Upper lobe of left lung (tissue), 4 donors: ENCODE results near the gene ARL13A.

Experiments
- POLR2A ChIP-seq, 4 donors: fragments of 450-650 bp; IDR thresholded peaks; one replicate each; pipeline ENCODE4 v1.5.1; 2016 to 2017; ENCODE audit warnings: antibody characterized with exemption in 4 of 4, mild to moderate bottlenecking in 2 of 4
- POLR2AphosphoS5 ChIP-seq, 2 donors: sonication (generic); formaldehyde crosslinking; IDR thresholded peaks; one replicate each; pipeline ENCODE4 v1.5.1; 2017; ENCODE audit warnings: antibody characterized with exemption in 2 of 2
- TF ChIP-seq, protein P1 (sequence below), 6 experiments: fragments of 450-650 bp in 4 of 6; fragments of 200-600 bp in 2 of 6; sonication (generic) in 2 of 6; IDR thresholded peaks; one replicate each; pipeline ENCODE4 v1.5.1; 2016 to 2019; ENCODE audit warnings: antibody characterized with exemption in 6 of 6

DNA sequence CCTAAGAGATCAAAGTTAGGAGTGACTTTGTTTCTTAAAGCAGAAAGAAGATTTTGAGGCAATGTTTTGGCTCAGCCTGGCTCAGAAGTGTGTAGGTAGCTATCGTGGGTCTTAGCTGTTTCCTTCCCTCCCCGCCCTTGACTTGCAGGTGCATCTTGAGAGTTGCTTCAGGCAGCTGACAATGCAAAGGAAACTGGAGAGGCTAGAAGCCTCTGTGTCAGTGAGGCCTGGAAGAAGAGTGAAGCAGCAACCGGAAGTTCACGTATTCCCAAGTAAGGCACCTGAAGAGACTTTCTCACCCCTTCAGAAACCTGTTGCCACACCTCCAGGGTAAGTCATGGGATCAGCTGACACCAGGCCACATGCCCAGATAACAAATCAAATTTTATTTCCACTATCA, 30.2 kb upstream of the ARL13A start:
- TF ChIP-seq POLR2A (IDR thresholded peaks at IDR 0.05) (no peak), POLR2AphosphoS5 (IDR thresholded peaks at IDR 0.05) (no peak)
- TF ChIP-seq, protein P1, sequence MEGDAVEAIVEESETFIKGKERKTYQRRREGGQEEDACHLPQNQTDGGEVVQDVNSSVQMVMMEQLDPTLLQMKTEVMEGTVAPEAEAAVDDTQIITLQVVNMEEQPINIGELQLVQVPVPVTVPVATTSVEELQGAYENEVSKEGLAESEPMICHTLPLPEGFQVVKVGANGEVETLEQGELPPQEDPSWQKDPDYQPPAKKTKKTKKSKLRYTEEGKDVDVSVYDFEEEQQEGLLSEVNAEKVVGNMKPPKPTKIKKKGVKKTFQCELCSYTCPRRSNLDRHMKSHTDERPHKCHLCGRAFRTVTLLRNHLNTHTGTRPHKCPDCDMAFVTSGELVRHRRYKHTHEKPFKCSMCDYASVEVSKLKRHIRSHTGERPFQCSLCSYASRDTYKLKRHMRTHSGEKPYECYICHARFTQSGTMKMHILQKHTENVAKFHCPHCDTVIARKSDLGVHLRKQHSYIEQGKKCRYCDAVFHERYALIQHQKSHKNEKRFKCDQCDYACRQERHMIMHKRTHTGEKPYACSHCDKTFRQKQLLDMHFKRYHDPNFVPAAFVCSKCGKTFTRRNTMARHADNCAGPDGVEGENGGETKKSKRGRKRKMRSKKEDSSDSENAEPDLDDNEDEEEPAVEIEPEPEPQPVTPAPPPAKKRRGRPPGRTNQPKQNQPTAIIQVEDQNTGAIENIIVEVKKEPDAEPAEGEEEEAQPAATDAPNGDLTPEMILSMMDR (IDR thresholded peaks at IDR 0.05) = no peak
